A673 (cell line): ENCODE results near the gene GJB5. TPM values are rescaled to one million over a fixed set of nuclear protein-coding genes. Genes with fewer than 3 reads are reported as not detected.

Experiments used
- BruUV-seq: library from RNA; stranded (reverse); fragments of 400-500 nt; replicated peaks from 2 replicates; lab custom pipeline; 2021; lab: Mats Ljungman, UMichigan
- CTCF ChIA-PET: fragments of 300-600 bp; sonication (Branson Sonifier 250); formaldehyde crosslinking; loops from one replicate; lab custom pipeline; 2022; ENCODE audit warnings: antibody characterized with exemption; lab: Charles Lee
- POLR2A ChIA-PET: fragments of 300-600 bp; sonication (Branson Sonifier 250); formaldehyde crosslinking; loops from one replicate; lab custom pipeline; 2022; ENCODE audit warnings: antibody characterized with exemption; ENCODE audit not compliant: low non-redundant PET; lab: Charles Lee
- DNase-seq: peaks from one replicate; pipeline ENCODE4 v3.0.0-alpha.2; 2015; ENCODE audit warnings: low spot score
- H3K27ac ChIP-seq: fragments of 200-600 bp; sonication (generic); 2 replicates; pipeline ENCODE4 v1.5.1; 2016; ENCODE audit warnings: mixed run types, low read depth, mild to moderate bottlenecking, mixed read lengths, antibody characterized with exemption, low read length; ENCODE audit not compliant: poor library complexity, severe bottlenecking
- H3K27me3 ChIP-seq: fragments of 200-600 bp; sonication (generic); replicated peaks from 2 replicates; pipeline ENCODE4 v1.6.1; 2017; ENCODE audit warnings: mixed run types, low read depth, mild to moderate bottlenecking, mixed read lengths, antibody characterized with exemption, low read length; ENCODE audit not compliant: insufficient read depth, poor library complexity
- H3K36me3 ChIP-seq: fragments of 200-600 bp; sonication (generic); 2 replicates; pipeline ENCODE4 v1.6.1; 2016; ENCODE audit warnings: mixed run types, mild to moderate bottlenecking, mixed read lengths, antibody characterized with exemption, low read length; ENCODE audit not compliant: insufficient read depth, poor library complexity, severe bottlenecking
- H3K4me1 ChIP-seq: fragments of 200-600 bp; sonication (generic); 2 replicates; pipeline ENCODE4 v1.6.1; 2017; ENCODE audit warnings: mixed run types, mild to moderate bottlenecking, mixed read lengths, antibody characterized with exemption, low read length; ENCODE audit not compliant: insufficient read depth, poor library complexity, severe bottlenecking
- H3K4me3 ChIP-seq: fragments of 200-600 bp; sonication (generic); 2 replicates; pipeline ENCODE4 v1.5.1; 2016; ENCODE audit warnings: low read depth, mixed run types, mild to moderate bottlenecking, mixed read lengths, low read length; ENCODE audit not compliant: poor library complexity, severe bottlenecking
- H3K9me3 ChIP-seq: fragments of 200-600 bp; sonication (generic); 2 replicates; pipeline ENCODE4 v1.6.1; 2016; ENCODE audit warnings: mixed run types, low read depth, mild to moderate bottlenecking, mixed read lengths, antibody characterized with exemption, low read length; ENCODE audit not compliant: poor library complexity, severe bottlenecking
- EZH2 ChIP-seq: fragments of 200-600 bp; sonication (generic); IDR thresholded peaks from 2 replicates; pipeline ENCODE4 v1.6.1; 2017; ENCODE audit warnings: borderline replicate concordance, low read depth, mild to moderate bottlenecking, mixed read lengths, antibody characterized with exemption, low read length; ENCODE audit not compliant: poor library complexity, severe bottlenecking
- intact Hi-C: fragments of 100-400 bp; cut with micrococcal nuclease; formaldehyde crosslinking; loops from one replicate; pipeline ENCODE4 v1.10.0; 2022; ENCODE audit not compliant: unreplicated experiment
- total RNA-seq: library from RNA; stranded (reverse); gene quantifications from 2 replicates; pipeline ENCODE4 v1.2.3, GENCODE V29; 2021
- TF ChIP-seq, protein P1 (sequence below): fragments of 300-800, 200-600 bp; sonication (generic); conservative IDR thresholded peaks from 2 replicates; pipeline ENCODE4 v1.5.1; 2017; ENCODE audit warnings: low read depth, mild to moderate bottlenecking, antibody characterized with exemption, low read length, moderate library complexity, mixed read lengths

Gene GJB5
- total RNA-seq, 1 experiment from 2014 or later, result not detected

DNA sequence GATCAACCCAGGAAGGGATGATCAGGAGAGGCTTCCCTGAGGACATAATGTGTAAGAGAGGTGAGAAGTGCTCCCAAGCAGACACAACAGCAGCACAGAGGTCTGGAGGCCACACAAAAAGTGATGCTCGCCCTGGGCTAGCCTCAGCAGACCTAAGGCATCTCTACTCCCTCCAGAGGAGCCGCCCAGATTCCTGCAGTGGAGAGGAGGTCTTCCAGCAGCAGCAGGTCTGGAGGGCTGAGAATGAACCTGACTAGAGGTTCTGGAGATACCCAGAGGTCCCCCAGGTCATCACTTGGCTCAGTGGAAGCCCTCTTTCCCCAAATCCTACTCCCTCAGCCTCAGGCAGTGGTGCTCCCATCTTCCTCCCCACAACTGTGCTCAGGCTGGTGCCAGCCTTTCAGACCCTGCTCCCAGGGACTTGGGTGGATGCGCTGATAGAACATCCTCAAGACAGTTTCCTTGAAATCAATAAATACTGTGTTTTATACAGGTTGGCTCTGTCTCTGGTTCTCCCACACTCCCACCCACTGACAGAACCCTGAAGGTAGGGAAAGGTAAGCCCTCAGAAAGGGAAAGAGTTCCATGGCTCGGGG, 31.1 kb downstream of the GJB5 start:
- intact Hi-C loops, result loop anchor here (5.0 kb wide), 1 partner anchor 66 kb away; no protein-coding TSS in a partner anchor
- H3K9me3 ChIP-seq, result no peaks in the 10 kb centered on the region
- H3K4me3 ChIP-seq, result no peak overlapping the region
- TF ChIP-seq EZH2, result no peak
- TF ChIP-seq, protein P1, sequence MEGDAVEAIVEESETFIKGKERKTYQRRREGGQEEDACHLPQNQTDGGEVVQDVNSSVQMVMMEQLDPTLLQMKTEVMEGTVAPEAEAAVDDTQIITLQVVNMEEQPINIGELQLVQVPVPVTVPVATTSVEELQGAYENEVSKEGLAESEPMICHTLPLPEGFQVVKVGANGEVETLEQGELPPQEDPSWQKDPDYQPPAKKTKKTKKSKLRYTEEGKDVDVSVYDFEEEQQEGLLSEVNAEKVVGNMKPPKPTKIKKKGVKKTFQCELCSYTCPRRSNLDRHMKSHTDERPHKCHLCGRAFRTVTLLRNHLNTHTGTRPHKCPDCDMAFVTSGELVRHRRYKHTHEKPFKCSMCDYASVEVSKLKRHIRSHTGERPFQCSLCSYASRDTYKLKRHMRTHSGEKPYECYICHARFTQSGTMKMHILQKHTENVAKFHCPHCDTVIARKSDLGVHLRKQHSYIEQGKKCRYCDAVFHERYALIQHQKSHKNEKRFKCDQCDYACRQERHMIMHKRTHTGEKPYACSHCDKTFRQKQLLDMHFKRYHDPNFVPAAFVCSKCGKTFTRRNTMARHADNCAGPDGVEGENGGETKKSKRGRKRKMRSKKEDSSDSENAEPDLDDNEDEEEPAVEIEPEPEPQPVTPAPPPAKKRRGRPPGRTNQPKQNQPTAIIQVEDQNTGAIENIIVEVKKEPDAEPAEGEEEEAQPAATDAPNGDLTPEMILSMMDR, result no peak
- no peaks in the 10 kb centered on the region for H3K4me1 ChIP-seq
- BruUV-seq, result no TSS peak
- ChIA-PET POLR2A (no interaction called here), CTCF (interaction anchor here (0.6 to 1.1 kb wide), 3 partner anchors 67 to 364 kb away, joined by 3 to 5 read pairs (median 3); no protein-coding TSS in a partner anchor)
- no peak for DNase-seq
- peaks cover 22% of the 10 kb centered on the region for H3K27me3 ChIP-seq
- H3K27ac ChIP-seq, result no peak overlapping the region
- no peaks in the 10 kb centered on the region for H3K36me3 ChIP-seq

GRCh38 chr1:34786521-34787325, 31.9 kb downstream of the GJB5 start:
- BruUV-seq, result no TSS peak
- POLR2A ChIA-PET, result no interaction called here

More at GRCh38 chr1:34786521-34787325, 31.9 kb downstream of the GJB5 start:
- CTCF ChIA-PET, result interaction anchor here (0.6 to 1.1 kb wide), 4 partner anchors 66 to 363 kb away, joined by 3 to 5 read pairs (median 3); no protein-coding TSS in a partner anchor
- peak; percentile 78 for DNase-seq
- Histone ChIP-seq H3K4me3 (no peak overlapping the region), H3K36me3 (no peaks in the 10 kb centered on the region), H3K27ac (no peak overlapping the region), H3K27me3 (peaks cover 14% of the 10 kb centered on the region), H3K9me3 (no peaks in the 10 kb centered on the region), H3K4me1 (no peaks in the 10 kb centered on the region)
- intact Hi-C loops, result loop anchor here (5.0 kb wide), 1 partner anchor 66 kb away; no protein-coding TSS in a partner anchor
- TF ChIP-seq EZH2, result no peak
- TF ChIP-seq, protein P1, result peak; percentile 83
